ENCODE results near the gene KIF22.
"Not testable (repeated sequence)": the region's sequence is repeated elsewhere in the genome, so short reads cannot be mapped to it uniquely, and the experiment has no call there.

The KIF22 gene

GRCh38 chr16:29745853-29746345, 44.7 kb upstream of the KIF22 start, which contains the start of gene C16orf54:
Gene C16orf54, minus strand, starts transcription at chr16:29745990. Its CDS starts 1,039 bp downstream, at chr16:29744951.
- ChIA-PET CTCF (no interaction called here), POLR2A (no interaction called here)

GRCh38 chr16:29746518-29746917, 44.0 kb upstream of the KIF22 start:
- POLR2A ChIA-PET = not testable (repeated sequence)

More at GRCh38 chr16:29745853-29746345, 44.7 kb upstream of the KIF22 start, which contains the start of gene C16orf54:
- TF ChIP-seq ZNF384 (IDR thresholded peaks at IDR 0.05) = no peak
- no peak for TF ChIP-seq FOXM1 (IDR thresholded peaks at IDR 0.05; ENCODE audit: borderline replicate concordance)
- no peak for DNase-seq (ENCODE audit: extremely low spot score)

GRCh38 chr16:29747947-29748759, 42.4 kb upstream of the KIF22 start:
- ChIA-PET POLR2A (no interaction called here), CTCF (no interaction called here)
- TF ChIP-seq L3MBTL2 (conservative IDR thresholded peaks at IDR 0.05) (no peak), NFRKB (IDR thresholded peaks at IDR 0.05) (no peak), LEF1 (IDR thresholded peaks at IDR 0.05; ENCODE audit: borderline replicate concordance) (no peak), ZNF384 (IDR thresholded peaks at IDR 0.05) (no peak), HDGF (IDR thresholded peaks at IDR 0.05; ENCODE audit: borderline replicate concordance) (no peak), BHLHE40 (IDR thresholded peaks at IDR 0.05; ENCODE audit: borderline replicate concordance) (no peak), ELF4 (IDR thresholded peaks at IDR 0.05) (no peak), FOXM1 (IDR thresholded peaks at IDR 0.05; ENCODE audit: borderline replicate concordance) (no peak), FOXK2 (IDR thresholded peaks at IDR 0.05) (no peak), SUZ12 (IDR thresholded peaks at IDR 0.05) (no peak), FOXA1 (IDR thresholded peaks at IDR 0.05) (no peak), PKNOX1 (IDR thresholded peaks at IDR 0.05) (no peak), SP1 (IDR thresholded peaks at IDR 0.05) (no peak), ARNT (IDR thresholded peaks at IDR 0.05) (no peak)
- DNase-seq (ENCODE audit: extremely low spot score) = no peak

More at GRCh38 chr16:29746518-29746917, 44.0 kb upstream of the KIF22 start:
- DNase-seq (ENCODE audit: extremely low spot score); CTCF ChIA-PET: not testable (repeated sequence)

GRCh38 chr16:29748760-29749149, 41.8 kb upstream of the KIF22 start:
- POLR2A ChIA-PET; DNase-seq (ENCODE audit: extremely low spot score): not testable (repeated sequence)
- CTCF ChIA-PET = interaction anchor here (0.7 kb wide), 1 partner anchor 42 kb away, joined by 3 read pairs; the partner anchor contains the start of gene KIF22

GRCh38 chr16:29753516-29753915, 37.0 kb upstream of the KIF22 start:
- ChIA-PET CTCF (interaction anchor here (0.6 kb wide), 1 partner anchor 21 kb away, joined by 3 read pairs; no protein-coding TSS in a partner anchor), POLR2A (interaction anchor here (0.7 kb wide), 1 partner anchor 37 kb away, joined by 3 read pairs; the partner anchor contains the start of gene KIF22)
- TF ChIP-seq ARNT (IDR thresholded peaks at IDR 0.05) = no peak
- TF ChIP-seq TARDBP (IDR thresholded peaks at IDR 0.05) = no peak
- no peak for TF ChIP-seq L3MBTL2 (conservative IDR thresholded peaks at IDR 0.05)
- TF ChIP-seq NFRKB (IDR thresholded peaks at IDR 0.05) = no peak
- TF ChIP-seq HDGF (IDR thresholded peaks at IDR 0.05; ENCODE audit: borderline replicate concordance) = no peak
- TF ChIP-seq SP1 (IDR thresholded peaks at IDR 0.05) = no peak
- TF ChIP-seq FOXA1 (IDR thresholded peaks at IDR 0.05) = no peak
- TF ChIP-seq LEF1 (IDR thresholded peaks at IDR 0.05; ENCODE audit: borderline replicate concordance) = no peak
- TF ChIP-seq ZNF384 (IDR thresholded peaks at IDR 0.05) = no peak
- TF ChIP-seq SUZ12 (IDR thresholded peaks at IDR 0.05) = no peak
- TF ChIP-seq FOXM1 (IDR thresholded peaks at IDR 0.05; ENCODE audit: borderline replicate concordance) = no peak
- no peak for TF ChIP-seq BHLHE40 (IDR thresholded peaks at IDR 0.05; ENCODE audit: borderline replicate concordance)
- TF ChIP-seq ELF4 (IDR thresholded peaks at IDR 0.05) = no peak
- no peak for TF ChIP-seq CTBP1 (IDR thresholded peaks at IDR 0.05; ENCODE audit: borderline replicate concordance)
- no peak for TF ChIP-seq PKNOX1 (IDR thresholded peaks at IDR 0.05)
- no peak for TF ChIP-seq FOXK2 (IDR thresholded peaks at IDR 0.05)
- no peak for DNase-seq (ENCODE audit: extremely low spot score)

GRCh38 chr16:29756654-29757053, 33.9 kb upstream of the KIF22 start:
- no peak for DNase-seq (ENCODE audit: extremely low spot score)
- POLR2A ChIA-PET = interaction anchor here (0.9 to 1.0 kb wide), 2 partner anchors 11 to 34 kb away, joined by 3 read pairs; no protein-coding TSS in a partner anchor
- CTCF ChIA-PET = interaction anchor here (0.6 to 0.9 kb wide), 2 partner anchors 92 to 268 kb away, joined by 3 to 4 read pairs; no protein-coding TSS in a partner anchor
- TF ChIP-seq ELF4 (IDR thresholded peaks at IDR 0.05) (no peak), ZNF384 (IDR thresholded peaks at IDR 0.05) (no peak), SP1 (IDR thresholded peaks at IDR 0.05) (no peak), HDGF (IDR thresholded peaks at IDR 0.05; ENCODE audit: borderline replicate concordance) (no peak), PKNOX1 (IDR thresholded peaks at IDR 0.05) (no peak)

- CTCF ChIA-PET = interaction anchor here (0.6 to 0.9 kb wide), 2 partner anchors 91 to 268 kb away, joined by 3 to 4 read pairs; no protein-coding TSS in a partner anchor
- POLR2A ChIA-PET = interaction anchor here (0.9 kb wide), 1 partner anchor 11 kb away, joined by 3 read pairs; no protein-coding TSS in a partner anchor
Measured at GRCh38 chr16:29757086-29757485, 33.5 kb upstream of the KIF22 start.

More at GRCh38 chr16:29757086-29757485, 33.5 kb upstream of the KIF22 start:
- not testable (repeated sequence) for DNase-seq (ENCODE audit: extremely low spot score)
